HG03558 (cell line): ENCODE results near the gene WDR18.
A peak's percentile ranks its signal among the peaks of the same experiment; 100 is the strongest.
"Not testable (repeated sequence)": the region's sequence is repeated elsewhere in the genome, so short reads cannot be mapped to it uniquely, and the experiment has no call there.

Source experiments
- ATAC-seq: cut with Tn5 transposase; IDR thresholded peaks from one replicate; pipeline ENCODE4 v1.9.1; 2021; ENCODE audit warnings: moderate number of reproducible peaks; ENCODE audit not compliant: unreplicated experiment; ENCODE audit errors: extremely low read depth

Gene WDR18

GRCh38 chr19:1017115-1017905, 33.2 kb downstream of the WDR18 start:
- no peak for ATAC-seq

GRCh38 chr19:1017906-1018305, 33.8 kb downstream of the WDR18 start:
- ATAC-seq: no peak

GRCh38 chr19:1018393-1018792, 34.2 kb downstream of the WDR18 start:
- no peak for ATAC-seq

GRCh38 chr19:1018932-1019615, 34.9 kb downstream of the WDR18 start:
- no peak for ATAC-seq

GRCh38 chr19:1019616-1019961, 35.4 kb downstream of the WDR18 start:
- no peak for ATAC-seq

- no peak for ATAC-seq
Measured at GRCh38 chr19:1019980-1020867, 36.1 kb downstream of the WDR18 start.

GRCh38 chr19:1020868-1021425, 36.8 kb downstream of the WDR18 start, which contains the start of gene TMEM259:
TMEM259 (minus strand) TSS chr19:1021123; CDS start chr19:1020996, 127 bp downstream.
- peak; percentile 69 for ATAC-seq

GRCh38 chr19:1023883-1024188, 39.7 kb downstream of the WDR18 start:
- ATAC-seq: not testable (repeated sequence)

- ATAC-seq: not testable (repeated sequence)
Measured at GRCh38 chr19:1025080-1025479, 40.9 kb downstream of the WDR18 start.

- ATAC-seq: no peak
Measured at GRCh38 chr19:1025960-1026782, 42.0 kb downstream of the WDR18 start, which contains the start of gene CNN2. CNN2 (plus strand) TSS chr19:1026608; CDS start chr19:1026662, 54 bp downstream.

- ATAC-seq: no peak
Measured at GRCh38 chr19:1026783-1027649, 42.9 kb downstream of the WDR18 start.

- no peak for ATAC-seq
Measured at GRCh38 chr19:1027650-1028061, 43.5 kb downstream of the WDR18 start.

- ATAC-seq: no peak
Measured at GRCh38 chr19:1028062-1028926, 44.1 kb downstream of the WDR18 start.

- no peak for ATAC-seq
Measured at GRCh38 chr19:1032264-1032867, 48.2 kb downstream of the WDR18 start.

GRCh38 chr19:1035998-1036621, 52.0 kb downstream of the WDR18 start:
- ATAC-seq: no peak

GRCh38 chr19:1037621-1038064, 53.5 kb downstream of the WDR18 start:
- ATAC-seq: no peak
